GM12878 (cell line): ENCODE data around the gene SKAP1. TPM values are rescaled to one million over a fixed set of nuclear protein-coding genes. Genes with fewer than 3 reads are reported as not detected.

ENCODE experiments used
- ATAC-seq: fragments of 200-7000 bp; cut with Tn5 transposase; 3 replicates; pipeline ENCODE4 v1.9.1; 2020; ENCODE audit warnings: mild to moderate bottlenecking, moderate library complexity
- BruUV-seq: library from RNA; stranded (reverse); fragments of 400-500 nt; replicated peaks from 2 replicates; lab custom pipeline; 2021; lab: Mats Ljungman, UMichigan
- CTCF ChIA-PET: fragments of 300-600 bp; sonication (Branson Sonifier 250); formaldehyde crosslinking; extraction: SDS; loops from one replicate; lab custom pipeline; 2021; ENCODE audit warnings: inconsistent platforms; lab: Yijun Ruan, JAX
- POLR2A ChIA-PET: fragments of 350-600 bp; formaldehyde crosslinking; extraction: SDS; loops from one replicate; lab custom pipeline; 2021; ENCODE audit warnings: inconsistent platforms; lab: Charles Lee
- RAD21 ChIA-PET: fragments of 300-600 bp; sonication (Branson Sonifier 250); formaldehyde crosslinking; loops from one replicate; lab custom pipeline; 2023; ENCODE audit warnings: antibody characterized with exemption; ENCODE audit not compliant: unreplicated experiment; lab: Charles Lee
- SMC1A ChIA-PET: fragments of 300-600 bp; sonication (Branson Sonifier 250); formaldehyde crosslinking; loops from one replicate; lab custom pipeline; 2023; ENCODE audit not compliant: unreplicated experiment, uncharacterized antibody; lab: Charles Lee
- DNase-seq: peaks from one replicate; pipeline ENCODE4 v3.0.0-alpha.2; 2011; ENCODE audit warnings: low read depth, low spot score
- FAIRE-seq: peaks from 3 replicates; lab custom pipeline; 2011; peaks lifted over from hg19 to GRCh38; lab: Jason Lieb, UNC
- H2AFZ ChIP-seq: 2 replicates; pipeline ENCODE4 v1.6.0; 2011; ENCODE audit warnings: low read depth, low read length, control low read depth; ENCODE audit not compliant: control insufficient read depth
- H3K27ac ChIP-seq: 2 replicates; pipeline ENCODE4 v1.5.1; 2011; ENCODE audit warnings: control low read depth; ENCODE audit not compliant: control insufficient read depth, insufficient read depth
- H3K27me3 ChIP-seq, 2 experiments: replicated peaks in 1 of 2; 2 replicates each; pipeline versions ENCODE4 v1.6.0 to v1.6.1; 2011; ENCODE audit warnings: low read length in 1 of 2; ENCODE audit not compliant: control insufficient read depth in 2 of 2, insufficient read depth in 2 of 2
- H3K36me3 ChIP-seq, 2 experiments: 2 replicates each; pipeline ENCODE4 v1.5.1; 2011; ENCODE audit warnings: low read length in 1 of 2; ENCODE audit not compliant: control insufficient read depth in 2 of 2, insufficient read depth in 2 of 2
- H3K4me1 ChIP-seq: 2 replicates; pipeline ENCODE4 v1.6.1; 2011; ENCODE audit warnings: mild to moderate bottlenecking, low read length, moderate library complexity, mixed read lengths; ENCODE audit not compliant: control insufficient read depth, insufficient read depth
- H3K4me2 ChIP-seq: 2 replicates; pipeline ENCODE4 v1.6.0; 2011; ENCODE audit warnings: control low read depth; ENCODE audit not compliant: control insufficient read depth, insufficient read depth
- H3K4me3 ChIP-seq: fragments of 200-600 bp; sonication (generic); 2 replicates; pipeline ENCODE4 v1.5.1; 2016
- H3K79me2 ChIP-seq: 2 replicates; pipeline ENCODE4 v1.6.0; 2011; ENCODE audit warnings: low read length; ENCODE audit not compliant: control insufficient read depth, insufficient read depth
- H3K9ac ChIP-seq: 2 replicates; pipeline ENCODE4 v1.8.0; 2011; ENCODE audit warnings: low read length, control low read depth, mixed read lengths; ENCODE audit not compliant: control insufficient read depth, insufficient read depth
- H3K9me3 ChIP-seq: replicated peaks from 3 replicates; pipeline ENCODE4 v1.5.1; 2011; ENCODE audit warnings: mild to moderate bottlenecking, low read length; ENCODE audit not compliant: control insufficient read depth, insufficient read depth
- H4K20me1 ChIP-seq: 2 replicates; pipeline ENCODE4 v1.6.0; 2011; ENCODE audit not compliant: control insufficient read depth, insufficient read depth
- ASH2L ChIP-seq: fragments of 300-600, 200-600 bp; sonication (generic); IDR thresholded peaks from 2 replicates; pipeline ENCODE4 v1.6.1; 2017; ENCODE audit warnings: low read depth, mild to moderate bottlenecking, borderline replicate concordance
- BHLHE40 ChIP-seq, 2 experiments: fragments of 450-650 bp in 1 of 2; IDR thresholded peaks; 2 replicates each; pipeline ENCODE4 v1.6.1; 2011 to 2017; ENCODE audit warnings: low read depth in 2 of 2, borderline replicate concordance in 1 of 2, improper control_type of control experiment in 1 of 2, low read length in 1 of 2, mild to moderate bottlenecking in 1 of 2
- DPF2 ChIP-seq: fragments of 450-650 bp; IDR thresholded peaks from 2 replicates; pipeline ENCODE4 v1.6.1; 2017; ENCODE audit warnings: mild to moderate bottlenecking
- TCF7 ChIP-seq: IDR thresholded peaks from 2 replicates; pipeline ENCODE4 v1.6.1; 2014; ENCODE audit warnings: antibody characterized with exemption, borderline replicate concordance
- WRNIP1 ChIP-seq: IDR thresholded peaks from 2 replicates; pipeline ENCODE4 v1.6.1; 2011; ENCODE audit warnings: low read depth, low read length, improper control_type of control experiment, borderline replicate concordance
- WGBS: methylation state at CpG from one replicate; pipeline ENCODE4 v1.1.6; 2016; ENCODE audit warnings: low lambda C conversion rate; ENCODE audit not compliant: insufficient replicate concordance, insufficient coverage; ENCODE audit errors: missing lambda C conversion rate; 5-methylcytosine and 5-hydroxymethylcytosine counted together
- in situ Hi-C: fragments of 300-500 bp; cut with MboI; formaldehyde crosslinking; loops from 9 replicates; pipeline ENCODE4 v1.14.3; 2018; ENCODE audit warnings: mixed read lengths
- intact Hi-C: fragments of 100-400 bp; cut with micrococcal nuclease; formaldehyde crosslinking; loops from one replicate; pipeline ENCODE4 v1.14.2; 2022; ENCODE audit not compliant: unreplicated experiment
- polyA plus RNA-seq, 11 experiments: library from polyadenylated mRNA; depleted of rRNA in 4 of 11; unstranded in 6 of 11; stranded (reverse) in 5 of 11; fragments of >200 nt; fragmentation: Nextera tagmentation in 4 of 11; fragmentation: Illumina TruSeq in 1 of 11; extraction: Ambion mirVana in 4 of 11; extraction: Trizol in 1 of 11; gene quantifications; 1 replicate in 1 of 11; 2 replicates in 10 of 11; pipeline versions ENCODE4 v1.2.1 to v1.2.3, GENCODE V29; 2011 to 2016; ENCODE audit warnings: inconsistent platforms in 2 of 11, missing spikeins in 2 of 11, low read depth in 1 of 11
- total RNA-seq, 4 experiments: library from RNA; depleted of rRNA in 3 of 4; stranded (reverse); fragments of >200 nt in 3 of 4; fragmentation: Illumina TruSeq in 1 of 4; extraction: Trizol in 1 of 4; gene quantifications; 2 replicates each; pipeline versions ENCODE4 v1.2.1 to v1.2.3, GENCODE V29; 2013 to 2021
- TF ChIP-seq, protein P1 (sequence below), 3 experiments: IDR thresholded peaks in 2 of 3; conservative IDR thresholded peaks in 1 of 3; 2 replicates each; pipeline ENCODE4 v1.5.1; 2011; ENCODE audit warnings: low read depth in 3 of 3, low read length in 3 of 3, mild to moderate bottlenecking in 3 of 3, control low read depth in 2 of 3, moderate library complexity in 2 of 3, inconsistent platforms in 1 of 3, mixed read lengths in 1 of 3; ENCODE audit not compliant: control insufficient read depth in 2 of 3, insufficient read depth in 1 of 3; ENCODE audit errors: extremely low read depth in 1 of 3
- TF ChIP-seq, protein P2 (sequence below): IDR thresholded peaks from 2 replicates; pipeline ENCODE4 v1.6.1; 2011; ENCODE audit warnings: borderline replicate concordance, low read depth, mild to moderate bottlenecking, moderate library complexity, mixed read lengths, low read length; ENCODE audit not compliant: insufficient read depth; ENCODE audit errors: extremely low read length

SKAP1 gene
- total and polyA plus RNA-seq, 10 of the 15 experiments (the other 5 are each of a cell fraction or from before 2014, with no cell fraction given) = 17.1 to 97.6 (median 35.9) TPM

DNA sequence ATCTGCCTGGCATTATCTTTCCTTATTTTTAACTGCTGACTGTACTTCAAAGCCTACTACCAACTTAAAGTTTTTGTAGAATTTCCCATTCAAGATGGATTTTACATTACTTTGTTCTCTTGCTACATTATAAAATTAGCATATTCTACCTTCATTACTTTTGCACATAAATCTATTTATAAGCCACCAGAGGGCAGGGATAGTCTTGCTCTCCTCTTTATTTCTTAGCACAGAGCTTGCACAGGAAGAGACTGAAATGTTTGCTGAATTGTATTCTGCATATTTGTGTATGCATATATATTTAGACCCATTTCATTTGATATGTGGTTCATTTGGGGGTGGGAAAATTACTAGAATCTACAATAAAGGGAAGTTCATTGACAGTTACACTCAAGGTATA is 108.0 kb downstream of the SKAP1 start:
- Histone ChIP-seq H3K4me3 (no peak overlapping the region), H4K20me1 (no peaks in the 10 kb centered on the region), H3K79me2 (no peaks in the 10 kb centered on the region), H2AFZ (no peak overlapping the region), H3K27me3 (no peaks in the 10 kb centered on the region), H3K27ac (no peak overlapping the region), H3K9ac (no peak overlapping the region), H3K4me2 (no peak overlapping the region), H3K9me3 (no peaks in the 10 kb centered on the region), H3K4me1 (no peaks in the 10 kb centered on the region), H3K36me3 (no peaks in the 10 kb centered on the region; a peak in 1 of 4 replicates)
- no peak for TF ChIP-seq TCF7
- TF ChIP-seq, protein P1, sequence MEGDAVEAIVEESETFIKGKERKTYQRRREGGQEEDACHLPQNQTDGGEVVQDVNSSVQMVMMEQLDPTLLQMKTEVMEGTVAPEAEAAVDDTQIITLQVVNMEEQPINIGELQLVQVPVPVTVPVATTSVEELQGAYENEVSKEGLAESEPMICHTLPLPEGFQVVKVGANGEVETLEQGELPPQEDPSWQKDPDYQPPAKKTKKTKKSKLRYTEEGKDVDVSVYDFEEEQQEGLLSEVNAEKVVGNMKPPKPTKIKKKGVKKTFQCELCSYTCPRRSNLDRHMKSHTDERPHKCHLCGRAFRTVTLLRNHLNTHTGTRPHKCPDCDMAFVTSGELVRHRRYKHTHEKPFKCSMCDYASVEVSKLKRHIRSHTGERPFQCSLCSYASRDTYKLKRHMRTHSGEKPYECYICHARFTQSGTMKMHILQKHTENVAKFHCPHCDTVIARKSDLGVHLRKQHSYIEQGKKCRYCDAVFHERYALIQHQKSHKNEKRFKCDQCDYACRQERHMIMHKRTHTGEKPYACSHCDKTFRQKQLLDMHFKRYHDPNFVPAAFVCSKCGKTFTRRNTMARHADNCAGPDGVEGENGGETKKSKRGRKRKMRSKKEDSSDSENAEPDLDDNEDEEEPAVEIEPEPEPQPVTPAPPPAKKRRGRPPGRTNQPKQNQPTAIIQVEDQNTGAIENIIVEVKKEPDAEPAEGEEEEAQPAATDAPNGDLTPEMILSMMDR (IDR thresholded peaks at IDR 0.05 in 2 of 3, conservative IDR thresholded peaks at IDR 0.05 in 1 of 3; ENCODE audit: control insufficient read depth in 2 of 3, extremely low read depth in 1 of 3, insufficient read depth in 1 of 3, low read depth in 3 of 3, low read length in 3 of 3) = peak in 1 of 3 experiments; percentile 5; a peak in 1 of 6 replicates
- intact Hi-C loops = no loop called here
- POLR2A ChIA-PET = no interaction called here
- no TSS peak for BruUV-seq
- SMC1A ChIA-PET = interaction anchor here (0.9 to 2.0 kb wide), 6 partner anchors 12 to 42 kb away, joined by 3 to 6 read pairs (median 4); no protein-coding TSS in a partner anchor
- no peak for FAIRE-seq
- in situ Hi-C loops = no loop called here
- DNase-seq = no peak
- RAD21 ChIA-PET = interaction anchor here (0.8 to 1.4 kb wide), 3 partner anchors 14 to 117 kb away, joined by 3 read pairs; no protein-coding TSS in a partner anchor
- CTCF ChIA-PET = interaction anchor here (1.0 to 2.4 kb wide), 3 partner anchors 14 to 271 kb away, joined by 3 to 8 read pairs (median 4); partner anchors contain the start of gene HOXB5
- no peak for ATAC-seq

- SMC1A ChIA-PET = interaction anchor here (2.9 kb wide), 1 partner anchor 54 kb away, joined by 12 read pairs; no protein-coding TSS in a partner anchor
- no TSS peak for BruUV-seq
- H3K9ac ChIP-seq = no peak overlapping the region
- H3K4me3 ChIP-seq = no peak overlapping the region
- H3K9me3 ChIP-seq = no peaks in the 10 kb centered on the region
- H4K20me1 ChIP-seq = no peaks in the 10 kb centered on the region
- ATAC-seq (no peak), FAIRE-seq (no peak), DNase-seq (no peak)
- H3K36me3 ChIP-seq = peaks cover 0 to 2% of the 10 kb centered on the region in 2 experiments; a peak in 2 of 4 replicates
- 96% methylated on average over 1 of the region's 1 CpG for WGBS
- RAD21 ChIA-PET = interaction anchor here (1.0 kb wide), 1 partner anchor 13 kb away, joined by 3 read pairs; no protein-coding TSS in a partner anchor
- H3K4me2 ChIP-seq = no peak overlapping the region
- no peak overlapping the region for H3K27ac ChIP-seq
- H3K27me3 ChIP-seq = no peaks in the 10 kb centered on the region
- H3K79me2 ChIP-seq = no peaks in the 10 kb centered on the region
- intact Hi-C loops (no loop called here), in situ Hi-C loops (no loop called here)
- CTCF ChIA-PET = interaction anchor here (1.6 kb wide), 1 partner anchor 9 kb away, joined by 5 read pairs; no protein-coding TSS in a partner anchor
- TF ChIP-seq BHLHE40 (IDR thresholded peaks at IDR 0.05; ENCODE audit: borderline replicate concordance in 1 of 2, low read depth in 2 of 2, low read length in 1 of 2) = no peak
- no peak for TF ChIP-seq DPF2
- no peak for TF ChIP-seq ASH2L
- no peak for TF ChIP-seq WRNIP1
- TF ChIP-seq, protein P2, sequence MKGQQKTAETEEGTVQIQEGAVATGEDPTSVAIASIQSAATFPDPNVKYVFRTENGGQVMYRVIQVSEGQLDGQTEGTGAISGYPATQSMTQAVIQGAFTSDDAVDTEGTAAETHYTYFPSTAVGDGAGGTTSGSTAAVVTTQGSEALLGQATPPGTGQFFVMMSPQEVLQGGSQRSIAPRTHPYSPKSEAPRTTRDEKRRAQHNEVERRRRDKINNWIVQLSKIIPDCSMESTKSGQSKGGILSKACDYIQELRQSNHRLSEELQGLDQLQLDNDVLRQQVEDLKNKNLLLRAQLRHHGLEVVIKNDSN = no peak
- H2AFZ ChIP-seq = no peak overlapping the region
- no peaks in the 10 kb centered on the region for H3K4me1 ChIP-seq
- POLR2A ChIA-PET = no interaction called here
These were observed 112.3 kb downstream of the SKAP1 start for GRCh38 chr17:48317732-48318131.
